Measurements from ENCODE around the gene CRHR2.
A peak's percentile ranks its signal among the peaks of the same experiment; 100 is the strongest.

CRHR2 gene

GRCh38 chr7:30683816-30684215 is 1.6 kb upstream of the CRHR2 start:
- no peak for DNase-seq (ENCODE audit: low read depth)
- no peak overlapping the region for H3K4me3 ChIP-seq (ENCODE audit: low read depth, low read length)

GRCh38 chr7:30683306-30683705 is 1.1 kb upstream of the CRHR2 start:
- no peak overlapping the region for H3K4me3 ChIP-seq (ENCODE audit: low read depth, low read length)
- no peak for DNase-seq (ENCODE audit: low read depth)

DNA sequence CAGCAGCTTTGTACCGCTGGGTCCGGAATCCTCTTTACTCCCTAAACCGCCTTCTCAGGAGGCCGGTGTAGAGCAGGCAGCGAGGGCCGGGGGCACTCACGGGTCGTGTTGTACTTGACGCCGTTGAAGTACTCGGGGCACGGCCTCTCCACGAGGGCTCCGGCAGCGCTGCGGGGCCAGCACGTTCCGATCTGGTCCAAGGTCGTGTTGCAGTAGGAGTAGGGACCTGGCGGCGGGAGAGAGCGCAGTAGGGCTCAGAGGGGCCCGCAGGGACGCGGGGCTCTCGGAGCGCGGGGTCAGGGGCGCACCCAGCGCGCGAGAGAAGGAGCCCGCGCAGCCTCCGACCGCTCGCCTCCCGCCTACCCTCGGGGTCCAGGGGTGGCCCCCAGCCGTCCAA is 443 bp downstream of the CRHR2 start:
- peak overlapping the region; percentile 24 for H3K4me3 ChIP-seq (ENCODE audit: low read depth, low read length)

GRCh38 chr7:30681331-30681797 is 892 bp downstream of the CRHR2 start:
- no peak overlapping the region for H3K4me3 ChIP-seq (ENCODE audit: low read depth, low read length)

More for the DNA sequence above, 443 bp downstream of the CRHR2 start:
- DNase-seq (ENCODE audit: low read depth) = no peak

GRCh38 chr7:30679664-30680063 is 2.6 kb downstream of the CRHR2 start:
- no peak overlapping the region for H3K4me3 ChIP-seq (ENCODE audit: low read depth, low read length)
- DNase-seq (ENCODE audit: low read depth) = no peak

More at GRCh38 chr7:30681331-30681797, 892 bp downstream of the CRHR2 start:
- no peak for DNase-seq (ENCODE audit: low read depth)

DNA sequence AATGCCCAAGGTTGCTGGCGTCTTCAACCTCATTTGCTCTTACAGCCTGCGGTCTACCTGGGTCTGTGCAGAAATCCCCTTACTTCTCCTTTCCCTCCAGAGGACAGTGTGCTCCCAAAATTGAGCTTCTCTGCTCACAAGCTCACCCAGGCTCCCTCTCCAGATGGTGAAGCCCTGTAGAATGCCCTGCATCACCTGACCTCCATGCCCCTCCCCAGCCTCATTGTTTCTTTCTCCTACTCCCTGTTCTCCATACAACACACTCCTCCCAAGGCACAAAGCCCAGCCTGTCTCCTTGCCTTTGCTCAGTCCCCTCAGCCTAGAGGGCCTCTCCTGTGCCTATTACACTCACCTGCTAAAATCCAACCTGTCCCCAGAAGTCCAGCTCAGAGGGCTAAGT is 3.5 kb downstream of the CRHR2 start:
- no peak overlapping the region for H3K4me3 ChIP-seq (ENCODE audit: low read depth, low read length)
- DNase-seq (ENCODE audit: low read depth) = no peak

- H3K4me3 ChIP-seq (ENCODE audit: low read depth, low read length) = no peak overlapping the region
- no peak for DNase-seq (ENCODE audit: low read depth)
These were observed 7.4 kb downstream of the CRHR2 start for GRCh38 chr7:30674876-30675275.

- DNase-seq (ENCODE audit: low read depth) = no peak
- no peak overlapping the region for H3K4me3 ChIP-seq (ENCODE audit: low read depth, low read length)
These were observed 7.8 kb downstream of the CRHR2 start for GRCh38 chr7:30674420-30674819.

GRCh38 chr7:30671793-30672465 is 10.3 kb downstream of the CRHR2 start:
- peak; percentile 30 for DNase-seq (ENCODE audit: low read depth)
- no peak overlapping the region for H3K4me3 ChIP-seq (ENCODE audit: low read depth, low read length)

DNA sequence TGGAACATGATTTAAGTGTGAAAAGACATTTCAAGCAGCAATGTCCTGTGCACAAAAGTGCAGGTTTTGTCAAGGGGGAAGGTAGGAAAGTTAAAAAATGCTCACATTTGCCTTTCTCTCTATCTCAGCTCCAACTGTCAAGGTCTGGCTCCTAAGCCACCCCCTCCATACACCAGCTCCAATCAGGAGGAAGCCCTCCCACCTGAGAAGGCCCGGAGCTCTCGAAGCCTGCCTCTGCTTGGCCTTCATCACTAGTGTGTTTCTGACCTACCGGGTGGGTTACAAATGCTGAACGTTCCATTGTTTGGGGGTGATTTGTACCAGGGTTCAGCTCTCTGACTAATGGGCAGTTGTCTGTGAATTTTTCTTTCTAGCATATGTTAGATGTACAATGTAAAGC is 14.2 kb downstream of the CRHR2 start:
- no peak for DNase-seq (ENCODE audit: low read depth)
- H3K4me3 ChIP-seq (ENCODE audit: low read depth, low read length) = no peak overlapping the region

GRCh38 chr7:30667172-30667571 is 15.1 kb downstream of the CRHR2 start:
- DNase-seq (ENCODE audit: low read depth) = no peak
- no peak overlapping the region for H3K4me3 ChIP-seq (ENCODE audit: low read depth, low read length)

DNA sequence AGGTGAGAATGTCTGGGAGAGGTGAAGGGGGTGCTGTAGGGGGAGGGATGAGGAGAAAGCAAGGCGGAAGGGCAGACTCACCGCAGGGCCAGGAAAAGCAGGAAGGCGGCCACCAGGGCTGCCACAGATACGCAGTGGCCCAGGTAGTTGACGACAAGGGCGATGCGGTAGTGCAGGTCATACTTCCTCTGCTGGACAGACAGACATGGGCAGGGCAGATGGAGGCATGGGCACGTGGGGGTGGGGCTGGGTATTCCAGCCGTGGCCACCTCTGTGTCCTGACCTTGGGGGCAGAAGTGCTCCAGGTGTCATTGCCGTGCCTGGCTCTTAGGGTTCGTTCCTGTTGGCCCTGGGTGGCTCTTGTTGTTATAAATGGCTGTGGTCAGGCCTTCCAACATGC is 16.8 kb downstream of the CRHR2 start:
- DNase-seq (ENCODE audit: low read depth) = no peak
- no peak overlapping the region for H3K4me3 ChIP-seq (ENCODE audit: low read depth, low read length)

GRCh38 chr7:30665043-30665442 is 17.2 kb downstream of the CRHR2 start:
- DNase-seq (ENCODE audit: low read depth) = no peak
- H3K4me3 ChIP-seq (ENCODE audit: low read depth, low read length) = no peak overlapping the region

GRCh38 chr7:30664184-30664885 is 17.9 kb downstream of the CRHR2 start:
- no peak overlapping the region for H3K4me3 ChIP-seq (ENCODE audit: low read depth, low read length)
- no peak for DNase-seq (ENCODE audit: low read depth)

DNA sequence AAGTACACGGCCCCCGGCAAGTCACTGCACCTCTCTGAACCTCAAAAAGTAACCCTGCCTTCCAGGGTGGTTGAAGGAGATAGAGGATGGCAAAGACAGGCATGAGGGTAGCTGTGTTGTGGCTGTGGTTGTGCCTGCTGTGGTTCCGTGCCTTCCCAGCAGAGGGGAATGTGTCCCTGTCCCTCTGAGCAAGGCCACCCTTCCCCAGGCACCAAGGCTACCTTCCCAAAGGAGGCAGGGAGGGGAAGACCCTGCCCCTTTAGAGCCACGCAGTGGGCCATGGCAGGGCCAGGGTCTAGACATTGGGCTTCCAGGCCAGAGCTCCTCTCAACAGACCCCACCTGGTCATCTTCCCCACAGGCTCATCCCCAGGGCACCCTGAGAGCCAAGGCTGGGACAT is 18.8 kb downstream of the CRHR2 start:
- no peak for DNase-seq (ENCODE audit: low read depth)
- H3K4me3 ChIP-seq (ENCODE audit: low read depth, low read length) = no peak overlapping the region

GRCh38 chr7:30662431-30662939 is 19.8 kb downstream of the CRHR2 start:
- no peak overlapping the region for H3K4me3 ChIP-seq (ENCODE audit: low read depth, low read length)
- no peak for DNase-seq (ENCODE audit: low read depth)

GRCh38 chr7:30661926-30662325 is 20.3 kb downstream of the CRHR2 start:
- no peak for DNase-seq (ENCODE audit: low read depth)
- no peak overlapping the region for H3K4me3 ChIP-seq (ENCODE audit: low read depth, low read length)

GRCh38 chr7:30660331-30661255 is 21.7 kb downstream of the CRHR2 start:
- DNase-seq (ENCODE audit: low read depth) = no peak
- H3K4me3 ChIP-seq (ENCODE audit: low read depth, low read length) = no peak overlapping the region

- peak; percentile 3 for DNase-seq (ENCODE audit: low read depth)
- no peak overlapping the region for H3K4me3 ChIP-seq (ENCODE audit: low read depth, low read length)
These were observed 22.9 kb downstream of the CRHR2 start for GRCh38 chr7:30659312-30659711.
